H1 (cell line): Measurements from ENCODE around the gene ROBO2. TPM values are rescaled to one million over a fixed set of nuclear protein-coding genes. Genes with fewer than 3 reads are reported as not detected.

Experiments
- CTCF ChIA-PET: fragments of 300-600 bp; sonication (Branson Sonifier 250); formaldehyde crosslinking; loops from one replicate; lab custom pipeline; 2021; ENCODE audit not compliant: partially characterized antibody; lab: Charles Lee
- POLR2A ChIA-PET: fragments of 300-600 bp; sonication (Branson Sonifier 250); formaldehyde crosslinking; loops from one replicate; lab custom pipeline; 2021; ENCODE audit warnings: inconsistent platforms; ENCODE audit not compliant: partially characterized antibody; lab: Charles Lee
- DNase-seq, 2 experiments: peaks; one replicate each; pipeline versions ENCODE4 v3.0.0 to v3.0.0-alpha.2; 2010 to 2022; ENCODE audit warnings: low spot score in 2 of 2, low read depth in 1 of 2, mixed read lengths in 1 of 2
- FAIRE-seq: peaks from 2 replicates; lab custom pipeline; 2011; peaks lifted over from hg19 to GRCh38; lab: Jason Lieb, UNC
- H2AFZ ChIP-seq: 2 replicates; pipeline ENCODE4 v1.8.1; 2012; ENCODE audit warnings: low read length, inconsistent platforms
- H2AK5ac ChIP-seq: 2 replicates; pipeline ENCODE4 v1.6.1; 2013; ENCODE audit warnings: low read depth, low read length
- H2BK120ac ChIP-seq: replicated peaks from 2 replicates; pipeline ENCODE3; 2013; ENCODE audit warnings: low read depth, low read length, inconsistent platforms
- H2BK12ac ChIP-seq: 2 replicates; pipeline ENCODE4 v1.6.1; 2013; ENCODE audit warnings: low read depth, low read length
- H2BK15ac ChIP-seq: 2 replicates; pipeline ENCODE4 v1.6.1; 2013; ENCODE audit warnings: low read length
- H2BK20ac ChIP-seq: 2 replicates; pipeline ENCODE4 v1.6.1; 2013; ENCODE audit warnings: low read length
- H2BK5ac ChIP-seq: 2 replicates; pipeline ENCODE4 v1.6.1; 2013; ENCODE audit warnings: low read depth, low read length
- H3K14ac ChIP-seq: 2 replicates; pipeline ENCODE4 v1.6.1; 2013; ENCODE audit warnings: inconsistent platforms; ENCODE audit not compliant: insufficient read length
- H3K18ac ChIP-seq: 2 replicates; pipeline ENCODE4 v1.6.1; 2013; ENCODE audit warnings: low read length; ENCODE audit errors: extremely low read depth
- H3K23ac ChIP-seq: 2 replicates; pipeline ENCODE4 v1.6.1; 2013; ENCODE audit warnings: inconsistent platforms; ENCODE audit not compliant: insufficient read length
- H3K23me2 ChIP-seq: 2 replicates; pipeline ENCODE4 v1.6.1; 2013; ENCODE audit warnings: low read depth, low read length
- H3K27ac ChIP-seq: 2 replicates; pipeline ENCODE4 v1.6.1; 2011; ENCODE audit warnings: low read depth, low read length, inconsistent platforms
- H3K27me3 ChIP-seq, 4 experiments: replicated peaks in 1 of 4; 1 replicate in 1 of 4; 2 replicates in 3 of 4; pipeline versions ENCODE4 v1.6.1 to v1.8.1; 2011 to 2013; ENCODE audit warnings: low read length in 3 of 4, mild to moderate bottlenecking in 3 of 4, inconsistent platforms in 2 of 4, mixed read lengths in 2 of 4, moderate library complexity in 1 of 4; ENCODE audit not compliant: control insufficient read depth in 3 of 4, insufficient read depth in 3 of 4; ENCODE audit errors: extremely low read depth in 1 of 4
- H3K36me3 ChIP-seq, 4 experiments: 2 replicates each; pipeline versions ENCODE4 v1.6.1 to v1.8.1; 2011 to 2013; ENCODE audit warnings: mild to moderate bottlenecking in 4 of 4, low read length in 3 of 4, moderate library complexity in 2 of 4, control low read depth in 1 of 4, inconsistent platforms in 1 of 4; ENCODE audit not compliant: insufficient read depth in 4 of 4, control insufficient read depth in 2 of 4
- H3K4ac ChIP-seq: replicated peaks from 2 replicates; pipeline ENCODE3; 2013; ENCODE audit warnings: low read length, low read depth, mixed read lengths, inconsistent platforms; ENCODE audit not compliant: insufficient read length
- H3K4me1 ChIP-seq, 4 experiments: replicated peaks in 1 of 4; 1 replicate in 1 of 4; 2 replicates in 3 of 4; pipeline versions ENCODE4 v1.6.1 to v1.8.1; 2011 to 2013; ENCODE audit warnings: low read length in 3 of 4, inconsistent platforms in 2 of 4, mixed read lengths in 1 of 4; ENCODE audit not compliant: insufficient read depth in 4 of 4, control insufficient read depth in 3 of 4
- H3K4me2 ChIP-seq, 2 experiments: 2 replicates each; pipeline versions ENCODE4 v1.6.1 to v1.8.1; 2011 to 2013; ENCODE audit warnings: low read depth in 2 of 2, low read length in 2 of 2, control low read depth in 1 of 2, inconsistent platforms in 1 of 2, mild to moderate bottlenecking in 1 of 2; ENCODE audit not compliant: insufficient read depth in 1 of 2
- H3K4me3 ChIP-seq, 4 experiments: fragments of 200-600, 300-600 bp in 1 of 4; sonication (generic), shearing (Covaris generic), sonication (Bioruptor Twin) in 1 of 4; 2 replicates each; pipeline versions ENCODE4 v1.5.1 to v1.8.1; 2011 to 2016; ENCODE audit warnings: low read length in 4 of 4, low read depth in 3 of 4, control low read depth in 2 of 4, inconsistent platforms in 2 of 4, mild to moderate bottlenecking in 2 of 4, mixed read lengths in 1 of 4, moderate library complexity in 1 of 4; ENCODE audit not compliant: insufficient read depth in 2 of 4; ENCODE audit errors: extremely low read depth in 1 of 4
- H3K56ac ChIP-seq: replicated peaks from 2 replicates; pipeline ENCODE3; 2013; ENCODE audit warnings: low read depth, mild to moderate bottlenecking, mixed read lengths, low read length, inconsistent platforms; ENCODE audit not compliant: insufficient read length
- H3K79me1 ChIP-seq: 2 replicates; pipeline ENCODE4 v1.6.1; 2013; ENCODE audit warnings: low read depth, low read length, control low read depth
- H3K79me2 ChIP-seq, 2 experiments: 2 replicates each; pipeline versions ENCODE4 v1.6.1 to v1.8.1; 2012 to 2013; ENCODE audit warnings: low read length in 2 of 2, mild to moderate bottlenecking in 2 of 2, inconsistent platforms in 1 of 2; ENCODE audit not compliant: insufficient read depth in 2 of 2, control insufficient read depth in 1 of 2
- H3K9ac ChIP-seq, 4 experiments: replicated peaks in 1 of 4; 1 replicate in 1 of 4; 2 replicates in 3 of 4; pipeline versions ENCODE4 v1.6.1 to v1.8.1; 2011 to 2013; ENCODE audit warnings: low read depth in 3 of 4, low read length in 3 of 4, control low read depth in 2 of 4, mild to moderate bottlenecking in 2 of 4, moderate library complexity in 2 of 4, inconsistent platforms in 1 of 4; ENCODE audit errors: extremely low read depth in 1 of 4
- H3K9me3 ChIP-seq, 2 experiments: 2 replicates each; pipeline versions ENCODE4 v1.6.1 to v1.8.1; 2012 to 2013; ENCODE audit warnings: mild to moderate bottlenecking in 2 of 2, moderate library complexity in 2 of 2, control low read depth in 1 of 2, inconsistent platforms in 1 of 2, low read depth in 1 of 2, low read length in 1 of 2, mixed read lengths in 1 of 2; ENCODE audit not compliant: insufficient read depth in 2 of 2
- H4K20me1 ChIP-seq, 2 experiments: replicated peaks in 1 of 2; 2 replicates each; pipeline versions ENCODE3 to v1.8.1; 2011 to 2013; ENCODE audit warnings: inconsistent platforms in 2 of 2, low read length in 2 of 2, mild to moderate bottlenecking in 1 of 2; ENCODE audit not compliant: insufficient read depth in 2 of 2, control insufficient read depth in 1 of 2
- H4K5ac ChIP-seq: 2 replicates; pipeline ENCODE4 v1.6.1; 2013; ENCODE audit warnings: low read length, low read depth, mixed read lengths, inconsistent platforms; ENCODE audit not compliant: insufficient read length
- H4K8ac ChIP-seq: 2 replicates; pipeline ENCODE4 v1.8.0; 2013; ENCODE audit warnings: mild to moderate bottlenecking, moderate library complexity, low read length, inconsistent platforms; ENCODE audit not compliant: insufficient read depth; ENCODE audit errors: extremely low read depth
- H4K91ac ChIP-seq: replicated peaks from 2 replicates; pipeline ENCODE3; 2013; ENCODE audit warnings: low read length, mixed read lengths, inconsistent platforms; ENCODE audit not compliant: insufficient read length
- BRCA1 ChIP-seq: IDR thresholded peaks from 2 replicates; pipeline ENCODE4 v1.6.1; 2012; ENCODE audit warnings: low read depth, low read length, improper control_type of control experiment
- CEBPB ChIP-seq: IDR thresholded peaks from 2 replicates; pipeline ENCODE4 v1.6.1; 2012; ENCODE audit warnings: low read depth, low read length
- CHD1 ChIP-seq: IDR thresholded peaks from 2 replicates; pipeline ENCODE4 v1.6.1; 2012; ENCODE audit warnings: low read depth, low read length, improper control_type of control experiment
- GTF2F1 ChIP-seq: IDR thresholded peaks from 2 replicates; pipeline ENCODE4 v1.6.1; 2012; ENCODE audit warnings: low read depth, low read length, improper control_type of control experiment, borderline replicate concordance
- HDAC2 ChIP-seq, 2 experiments: fragments of 300-600 bp in 1 of 2; sonication (generic) in 1 of 2; IDR thresholded peaks; 2 replicates each; pipeline ENCODE4 v1.6.1; 2011 to 2012; ENCODE audit warnings: low read depth in 2 of 2, low read length in 2 of 2, mild to moderate bottlenecking in 2 of 2, moderate library complexity in 2 of 2, borderline replicate concordance in 1 of 2, inconsistent platforms in 1 of 2
- JUND ChIP-seq: IDR thresholded peaks from 2 replicates; pipeline ENCODE4 v1.6.1; 2011; ENCODE audit warnings: mild to moderate bottlenecking, improper control_type of control experiment, low read length
- KDM4A ChIP-seq: IDR thresholded peaks from one replicate; pipeline ENCODE4 v1.7.1; 2012; ENCODE audit warnings: low read depth, mild to moderate bottlenecking, moderate library complexity, low read length, inconsistent platforms; ENCODE audit not compliant: severe bottlenecking
- POU5F1 ChIP-seq: IDR thresholded peaks from 2 replicates; pipeline ENCODE4 v1.6.1; 2011; ENCODE audit warnings: low read depth, mild to moderate bottlenecking, low read length, moderate library complexity
- SUZ12 ChIP-seq: fragments of 200-600 bp; sonication (generic); IDR thresholded peaks from 2 replicates; pipeline ENCODE4 v1.6.1; 2012; ENCODE audit warnings: mild to moderate bottlenecking, inconsistent platforms, low read length, moderate library complexity, mixed read lengths
- TAF1 ChIP-seq: IDR thresholded peaks from 2 replicates; pipeline ENCODE4 v1.6.1; 2011; ENCODE audit warnings: mild to moderate bottlenecking, low read depth, low read length
- USF2 ChIP-seq: IDR thresholded peaks from 2 replicates; pipeline ENCODE4 v1.6.1; 2011; ENCODE audit warnings: low read length, improper control_type of control experiment
- YY1 ChIP-seq: IDR thresholded peaks from 2 replicates; pipeline ENCODE4 v1.6.1; 2011; ENCODE audit warnings: low read depth, mild to moderate bottlenecking, low read length
- WGBS, 2 experiments: shearing (Covaris generic) in 1 of 2; methylation state at CpG; one replicate each; pipeline versions ENCODE4 v1.1.6 to v1.1.7; 2013 to 2015; ENCODE audit warnings: low lambda C conversion rate in 2 of 2, mixed read lengths in 2 of 2, inconsistent platforms in 1 of 2, low coverage in 1 of 2, missing lambda C conversion rate in 1 of 2; ENCODE audit not compliant: insufficient replicate concordance in 2 of 2, insufficient coverage in 1 of 2, insufficient read length in 1 of 2; ENCODE audit errors: extremely low coverage in 1 of 2, missing lambda C conversion rate in 1 of 2; 5-methylcytosine and 5-hydroxymethylcytosine counted together
- polyA plus RNA-seq, 7 experiments: library from polyadenylated mRNA; depleted of rRNA in 3 of 7; stranded (reverse) in 5 of 7; unstranded in 2 of 7; fragments of >200 nt in 5 of 7; fragments of 200-250 nt in 2 of 7; gene quantifications; 1 replicate in 5 of 7; 2 replicates in 1 of 7; 4 replicates in 1 of 7; pipeline versions ENCODE4 v1.2.1 to v1.2.3, GENCODE V29; 2011 to 2013; ENCODE audit warnings: missing spikeins in 2 of 7, mixed read lengths in 2 of 7
- total RNA-seq: library from RNA; stranded (reverse); fragmentation: NEBNext Ultra II Directional; extraction: Animal tissue kit (Norgen Biotek cat#: 25700); gene quantifications from 2 replicates; pipeline ENCODE4 v1.2.1, GENCODE V29; 2021
- TF ChIP-seq, protein P1 (sequence below): IDR thresholded peaks from 2 replicates; pipeline ENCODE4 v1.6.1; 2012; ENCODE audit warnings: inconsistent platforms

The ROBO2 gene
- total and polyA plus RNA-seq, 2 of the 8 experiments (the other 6 are each of a cell fraction or from before 2014, with no cell fraction given), result 1.5 to 2.9 TPM

- Histone ChIP-seq H4K91ac (no peak overlapping the region), H2BK15ac (no peak overlapping the region), H3K14ac (no peak overlapping the region), H2BK120ac (no peak overlapping the region), H3K4me1 (no peaks in the 10 kb centered on the region), H3K4ac (no peak overlapping the region), H3K9ac (no peak overlapping the region), H2BK20ac (no peak overlapping the region), H4K8ac (no peak overlapping the region), H2AK5ac (no peak overlapping the region), H3K23me2 (no peaks in the 10 kb centered on the region), H3K4me3 (no peak overlapping the region), H3K36me3 (no peaks in the 10 kb centered on the region), H3K79me1 (no peaks in the 10 kb centered on the region), H3K27me3 (no peaks in the 10 kb centered on the region), H3K56ac (no peak overlapping the region), H3K9me3 (no peaks in the 10 kb centered on the region), H3K23ac (no peak overlapping the region), H3K18ac (no peak overlapping the region), H3K4me2 (no peak overlapping the region), H3K27ac (no peak overlapping the region), H4K20me1 (no peaks in the 10 kb centered on the region), H2BK12ac (no peak overlapping the region), H2BK5ac (no peak overlapping the region), H3K79me2 (no peaks in the 10 kb centered on the region), H2AFZ (no peak overlapping the region), H4K5ac (no peak overlapping the region)
- POLR2A ChIA-PET, result no interaction called here
- WGBS, 2 experiments, result 86% methylated on average over 1 of the region's 1 CpG; no CpG with 5 or more reads in 1 of the 2 experiments
- no peak for DNase-seq
- no peak for FAIRE-seq
- CTCF ChIA-PET, result no interaction called here
- TF ChIP-seq TAF1 (no peak), SUZ12 (no peak), BRCA1 (no peak), KDM4A (no peak), GTF2F1 (no peak), JUND (no peak), YY1 (no peak), USF2 (no peak), POU5F1 (no peak), CEBPB (no peak), CHD1 (no peak), HDAC2 (IDR thresholded peaks at IDR 0.05; ENCODE audit: borderline replicate concordance in 1 of 2, low read depth in 2 of 2, low read length in 2 of 2) (no peak)
- TF ChIP-seq, protein P1, sequence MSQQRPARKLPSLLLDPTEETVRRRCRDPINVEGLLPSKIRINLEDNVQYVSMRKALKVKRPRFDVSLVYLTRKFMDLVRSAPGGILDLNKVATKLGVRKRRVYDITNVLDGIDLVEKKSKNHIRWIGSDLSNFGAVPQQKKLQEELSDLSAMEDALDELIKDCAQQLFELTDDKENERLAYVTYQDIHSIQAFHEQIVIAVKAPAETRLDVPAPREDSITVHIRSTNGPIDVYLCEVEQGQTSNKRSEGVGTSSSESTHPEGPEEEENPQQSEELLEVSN, result no peak
These were observed 417.0 kb downstream of the ROBO2 start for GRCh38 chr3:77456906-77457305.
